Endothelial cell of umbilical vein (primary cell): Measurements from ENCODE around the gene ALDH3B2. TPM values are rescaled to one million over a fixed set of nuclear protein-coding genes. Genes with fewer than 3 reads are reported as not detected.

Experiments
- BruUV-seq: library from RNA; stranded (reverse); fragments of 400-500 nt; replicated peaks from 2 replicates; lab custom pipeline; 2021; lab: Mats Ljungman, UMichigan
- CTCF ChIA-PET: fragments of 300-600, 350-600 bp; sonication (Branson Sonifier 250); formaldehyde crosslinking; loops from one replicate; lab custom pipeline; 2021; ENCODE audit warnings: antibody characterized with exemption, inconsistent platforms; lab: Charles Lee
- POLR2A ChIA-PET: fragments of 300-600, 350-600 bp; sonication (Branson Sonifier 250); formaldehyde crosslinking; loops from one replicate; lab custom pipeline; 2021; ENCODE audit warnings: antibody characterized with exemption, inconsistent platforms; lab: Charles Lee
- DNase-seq: peaks from one replicate; pipeline ENCODE4 v3.0.0-alpha.2; 2011; ENCODE audit warnings: low read depth, low spot score
- FAIRE-seq: peaks from 2 replicates; lab custom pipeline; 2011; peaks lifted over from hg19 to GRCh38; lab: Jason Lieb, UNC
- H2AFZ ChIP-seq: 2 replicates; pipeline ENCODE4 v1.6.0; 2012; ENCODE audit warnings: low read depth, low read length, control low read depth, inconsistent platforms
- H3K27ac ChIP-seq: 2 replicates; pipeline ENCODE4 v1.5.1; 2011; ENCODE audit warnings: low read depth, mild to moderate bottlenecking, control low read depth, low read length, moderate library complexity; ENCODE audit not compliant: insufficient read depth
- H3K27me3 ChIP-seq, 2 experiments: 2 replicates each; pipeline versions ENCODE4 v1.6.0 to v1.6.1; 2011; ENCODE audit warnings: low read length in 2 of 2, mixed read lengths in 1 of 2; ENCODE audit not compliant: control insufficient read depth in 2 of 2, insufficient read depth in 2 of 2
- H3K36me3 ChIP-seq, 2 experiments: 2 replicates in 1 of 2; 3 replicates in 1 of 2; pipeline ENCODE4 v1.5.1; 2011; ENCODE audit warnings: low read length in 2 of 2, mild to moderate bottlenecking in 1 of 2, moderate library complexity in 1 of 2; ENCODE audit not compliant: control insufficient read depth in 2 of 2, insufficient read depth in 2 of 2; ENCODE audit errors: extremely low read depth in 1 of 2
- H3K4me1 ChIP-seq: 3 replicates; pipeline ENCODE4 v1.5.1; 2011; ENCODE audit warnings: mild to moderate bottlenecking, low read length; ENCODE audit not compliant: control insufficient read depth, insufficient read depth; ENCODE audit errors: extremely low read depth
- H3K4me2 ChIP-seq: 2 replicates; pipeline ENCODE4 v1.6.1; 2011; ENCODE audit warnings: low read length, control low read depth, mixed read lengths; ENCODE audit not compliant: insufficient read depth
- H3K4me3 ChIP-seq, 3 experiments: fragments of 200-600 bp in 1 of 3; sonication (generic), shearing (Covaris generic) in 1 of 3; replicated peaks in 1 of 3; 2 replicates each; pipeline ENCODE4 v1.5.1; 2011 to 2016; ENCODE audit warnings: control low read depth in 3 of 3, low read length in 3 of 3, mild to moderate bottlenecking in 2 of 3, inconsistent platforms in 1 of 3, low read depth in 1 of 3, moderate library complexity in 1 of 3; ENCODE audit not compliant: insufficient read depth in 1 of 3
- H3K79me2 ChIP-seq: 2 replicates; pipeline ENCODE4 v1.6.0; 2012; ENCODE audit warnings: low read length, inconsistent platforms; ENCODE audit not compliant: control insufficient read depth, insufficient read depth
- H3K9ac ChIP-seq: replicated peaks from 2 replicates; pipeline ENCODE3; 2011; ENCODE audit warnings: low read length, control low read depth; ENCODE audit not compliant: insufficient read depth; ENCODE audit errors: extremely low read depth
- H3K9me1 ChIP-seq: replicated peaks from 3 replicates; pipeline ENCODE4 v1.6.0; 2011; ENCODE audit warnings: mild to moderate bottlenecking, low read length; ENCODE audit not compliant: control insufficient read depth, insufficient read depth; ENCODE audit errors: extremely low read depth
- H3K9me3 ChIP-seq: replicated peaks from 2 replicates; pipeline ENCODE4 v1.5.1; 2012; ENCODE audit warnings: low read length, inconsistent platforms; ENCODE audit not compliant: control insufficient read depth, insufficient read depth
- H4K20me1 ChIP-seq: replicated peaks from 2 replicates; pipeline ENCODE3; 2011; ENCODE audit warnings: mild to moderate bottlenecking, low read length; ENCODE audit not compliant: control insufficient read depth, insufficient read depth; ENCODE audit errors: extremely low read depth
- EZH2 ChIP-seq: IDR thresholded peaks from 2 replicates; pipeline ENCODE4 v1.6.1; 2012; ENCODE audit warnings: borderline replicate concordance, low read depth, mild to moderate bottlenecking, moderate library complexity, low read length, inconsistent platforms; ENCODE audit not compliant: severe bottlenecking
- FOS ChIP-seq: IDR thresholded peaks from 2 replicates; pipeline ENCODE4 v1.6.1; 2011; ENCODE audit warnings: mild to moderate bottlenecking, low read length, moderate library complexity, borderline replicate concordance; ENCODE audit not compliant: insufficient read depth
- GATA2 ChIP-seq: IDR thresholded peaks from 2 replicates; pipeline ENCODE4 v1.7.0; 2011; ENCODE audit warnings: low read depth, mild to moderate bottlenecking, moderate library complexity, mixed read lengths, low read length; ENCODE audit not compliant: insufficient read length, insufficient read depth
- JUN ChIP-seq: IDR thresholded peaks from 2 replicates; pipeline ENCODE4 v1.6.1; 2011; ENCODE audit warnings: borderline replicate concordance, low read depth; ENCODE audit not compliant: insufficient read length, insufficient read depth
- MAX ChIP-seq: IDR thresholded peaks from 2 replicates; pipeline ENCODE4 v1.6.1; 2011; ENCODE audit not compliant: insufficient read depth, insufficient read length
- MYC ChIP-seq: IDR thresholded peaks from one replicate; pipeline ENCODE4 v1.6.1; 2011; ENCODE audit warnings: mild to moderate bottlenecking, low read depth, low read length
- POLR2A ChIP-seq: IDR thresholded peaks from 2 replicates; pipeline ENCODE4 v1.6.1; 2012; ENCODE audit warnings: low read depth, mild to moderate bottlenecking, control low read depth, low read length
- dilution Hi-C: fragments of 300-500 bp; cut with MboI; formaldehyde crosslinking; loops from one replicate; pipeline ENCODE4 v1.15.0; 2019; ENCODE audit warnings: low sequenced_read_pairs; ENCODE audit not compliant: extremely low pct_ligation_motif_present
- intact Hi-C: fragments of 100-400 bp; cut with micrococcal nuclease; formaldehyde crosslinking; loops from one replicate; pipeline ENCODE4 v1.10.0; 2022
- polyA plus RNA-seq, 4 experiments: library from polyadenylated mRNA; depleted of rRNA in 3 of 4; stranded (reverse) in 3 of 4; unstranded in 1 of 4; fragments of >200 nt; gene quantifications; 2 replicates each; pipeline versions ENCODE4 v1.2.1 to v1.2.3, GENCODE V29; 2011 to 2012; ENCODE audit warnings: missing spikeins in 1 of 4
- total RNA-seq: library from RNA; stranded (reverse); gene quantifications from 2 replicates; pipeline ENCODE4 v1.2.3, GENCODE V29; 2021
- TF ChIP-seq, protein P1 (sequence below), 2 donors: IDR thresholded peaks; 1 replicate in 1 of 2; 2 replicates in 1 of 2; pipeline ENCODE4 v1.5.1; 2011; ENCODE audit warnings: low read length in 2 of 2, mild to moderate bottlenecking in 2 of 2, moderate library complexity in 2 of 2, control low read depth in 1 of 2, inconsistent platforms in 1 of 2, low read depth in 1 of 2; ENCODE audit not compliant: insufficient read depth in 1 of 2; ENCODE audit errors: extremely low read depth in 1 of 2

ALDH3B2 gene
- total and polyA plus RNA-seq, 2 donors (not counting 3 experiments of a cell fraction or from before 2014, with no cell fraction given): not detected

GRCh38 chr11:67694875-67695555 is 20.6 kb upstream of the ALDH3B2 start:
- Histone ChIP-seq H3K4me3 (no peak overlapping the region), H3K27me3 (peaks cover 1 to 9% of the 10 kb centered on the region in 2 experiments), H3K9ac (no peak overlapping the region), H2AFZ (no peak overlapping the region), H3K27ac (no peak overlapping the region), H3K9me3 (no peaks in the 10 kb centered on the region), H3K4me1 (no peaks in the 10 kb centered on the region), H3K9me1 (no peaks in the 10 kb centered on the region), H3K79me2 (no peaks in the 10 kb centered on the region), H4K20me1 (no peaks in the 10 kb centered on the region), H3K4me2 (no peak overlapping the region), H3K36me3 (no peaks in the 10 kb centered on the region)
- ChIA-PET POLR2A (no interaction called here), CTCF (no interaction called here)
- FAIRE-seq (no peak), DNase-seq (no peak)
- intact Hi-C loops (no loop called here), dilution Hi-C loops (no loop called here)
- TF ChIP-seq GATA2 (no peak), MAX (no peak), POLR2A (no peak)
- no TSS peak for BruUV-seq

DNA sequence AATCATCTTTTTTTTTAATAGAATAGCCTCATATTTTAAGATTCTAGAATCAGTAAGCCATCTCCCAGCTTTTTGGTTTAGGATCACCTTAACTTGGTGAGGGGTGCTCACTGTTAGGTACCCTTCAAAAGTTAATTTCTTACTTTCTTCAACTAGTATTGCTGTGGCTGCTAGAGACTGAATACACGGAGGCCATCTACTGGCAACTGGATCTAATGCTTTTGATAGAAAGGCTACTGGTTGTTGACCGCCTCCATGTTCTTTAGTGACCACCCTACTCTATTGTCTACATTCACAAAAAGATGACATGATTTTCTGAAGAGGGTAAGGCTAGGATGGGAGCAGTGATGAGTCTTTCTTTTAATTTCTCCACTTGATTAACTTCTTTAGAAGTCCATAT is 16.7 kb upstream of the ALDH3B2 start:
- CTCF ChIA-PET: interaction anchor here (0.6 to 2.2 kb wide), 7 partner anchors 9 to 217 kb away, joined by 3 to 9 read pairs (median 4); partner anchors contain the start of gene NUDT8
- TF ChIP-seq MAX (no peak), MYC (no peak), POLR2A (no peak), FOS (no peak), JUN (no peak), EZH2 (no peak)
- TF ChIP-seq, protein P1, sequence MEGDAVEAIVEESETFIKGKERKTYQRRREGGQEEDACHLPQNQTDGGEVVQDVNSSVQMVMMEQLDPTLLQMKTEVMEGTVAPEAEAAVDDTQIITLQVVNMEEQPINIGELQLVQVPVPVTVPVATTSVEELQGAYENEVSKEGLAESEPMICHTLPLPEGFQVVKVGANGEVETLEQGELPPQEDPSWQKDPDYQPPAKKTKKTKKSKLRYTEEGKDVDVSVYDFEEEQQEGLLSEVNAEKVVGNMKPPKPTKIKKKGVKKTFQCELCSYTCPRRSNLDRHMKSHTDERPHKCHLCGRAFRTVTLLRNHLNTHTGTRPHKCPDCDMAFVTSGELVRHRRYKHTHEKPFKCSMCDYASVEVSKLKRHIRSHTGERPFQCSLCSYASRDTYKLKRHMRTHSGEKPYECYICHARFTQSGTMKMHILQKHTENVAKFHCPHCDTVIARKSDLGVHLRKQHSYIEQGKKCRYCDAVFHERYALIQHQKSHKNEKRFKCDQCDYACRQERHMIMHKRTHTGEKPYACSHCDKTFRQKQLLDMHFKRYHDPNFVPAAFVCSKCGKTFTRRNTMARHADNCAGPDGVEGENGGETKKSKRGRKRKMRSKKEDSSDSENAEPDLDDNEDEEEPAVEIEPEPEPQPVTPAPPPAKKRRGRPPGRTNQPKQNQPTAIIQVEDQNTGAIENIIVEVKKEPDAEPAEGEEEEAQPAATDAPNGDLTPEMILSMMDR (IDR thresholded peaks at IDR 0.05; ENCODE audit: extremely low read depth in 1 of 2, insufficient read depth in 1 of 2, low read depth in 1 of 2, low read length in 2 of 2): no peak
- FAIRE-seq (no peak), DNase-seq (no peak)
- POLR2A ChIA-PET: no interaction called here
- intact Hi-C loops (no loop called here), dilution Hi-C loops (no loop called here)
- H3K4me1 ChIP-seq: no peaks in the 10 kb centered on the region
- no peaks in the 10 kb centered on the region for H3K79me2 ChIP-seq
- no peak overlapping the region for H2AFZ ChIP-seq
- H3K27me3 ChIP-seq: peaks cover 1 to 11% of the 10 kb centered on the region in 2 experiments
- no peak overlapping the region for H3K4me3 ChIP-seq
- no peak overlapping the region for H3K9ac ChIP-seq
- H3K9me1 ChIP-seq: no peaks in the 10 kb centered on the region
- no peaks in the 10 kb centered on the region for H3K36me3 ChIP-seq
- no peaks in the 10 kb centered on the region for H3K9me3 ChIP-seq
- no TSS peak for BruUV-seq
- H3K4me2 ChIP-seq: no peak overlapping the region
- H3K27ac ChIP-seq: no peak overlapping the region
- no peaks in the 10 kb centered on the region for H4K20me1 ChIP-seq
